HG03378 (cell line): ENCODE measurements around the gene GSTM4.

Source experiments
- ATAC-seq: cut with Tn5 transposase; IDR thresholded peaks from one replicate; pipeline ENCODE4 v1.9.1; 2021; ENCODE audit warnings: mild to moderate bottlenecking, moderate library complexity; ENCODE audit not compliant: unreplicated experiment

The GSTM4 gene

GRCh38 chr1:109655615-109656519, at the start of gene GSTM4:
Gene GSTM4 (plus strand): TSS chr1:109656099. CDS start chr1:109656390, 291 bp downstream.
- peak; percentile 76 for ATAC-seq

- ATAC-seq = no peak
Measured at GRCh38 chr1:109609881-109610280, 46.0 kb upstream of the GSTM4 start.

- ATAC-seq = no peak
Measured at GRCh38 chr1:109610609-109611307, 45.1 kb upstream of the GSTM4 start.

GRCh38 chr1:109611308-109611990, 44.5 kb upstream of the GSTM4 start:
- ATAC-seq = no peak

- no peak for ATAC-seq
Measured at GRCh38 chr1:109613361-109614147, 42.3 kb upstream of the GSTM4 start.

- ATAC-seq = no peak
Measured at GRCh38 chr1:109615879-109616278, 40.0 kb upstream of the GSTM4 start.

- ATAC-seq = no peak
Measured at GRCh38 chr1:109616391-109616790, 39.5 kb upstream of the GSTM4 start.

- no peak for ATAC-seq
Measured at GRCh38 chr1:109617291-109617801, 38.6 kb upstream of the GSTM4 start.

- ATAC-seq = no peak
Measured at GRCh38 chr1:109618661-109619575, 37.0 kb upstream of the GSTM4 start.

- peak; percentile 40 for ATAC-seq
Measured at GRCh38 chr1:109619576-109620400, 36.1 kb upstream of the GSTM4 start, which contains the start of the genes AMPD2 and GNAT2. Gene AMPD2 (plus strand): TSS chr1:109619837. CDS start chr1:109621176, 1,339 bp downstream. Gene GNAT2 (minus strand): TSS chr1:109619616. CDS start chr1:109612870, 6,746 bp downstream.

- no peak for ATAC-seq
Measured at GRCh38 chr1:109620401-109620791, 35.5 kb upstream of the GSTM4 start.

GRCh38 chr1:109620841-109621286, 35.0 kb upstream of the GSTM4 start:
- peak; percentile 68 for ATAC-seq

GRCh38 chr1:109621379-109622136, 34.3 kb upstream of the GSTM4 start:
- no peak for ATAC-seq

- ATAC-seq = no peak
Measured at GRCh38 chr1:109622137-109622892, 33.6 kb upstream of the GSTM4 start.

- ATAC-seq = no peak
Measured at GRCh38 chr1:109622895-109623294, 33.0 kb upstream of the GSTM4 start.

- no peak for ATAC-seq
Measured at GRCh38 chr1:109623601-109624161, 32.2 kb upstream of the GSTM4 start.
